ENCODE measurements around the gene CHST11. TPM values are rescaled to one million over a fixed set of nuclear protein-coding genes. Genes with fewer than 3 reads are reported as not detected.

CHST11 gene
- total RNA-seq (ENCODE audit: low replicate concordance), result 7.7 and 10.2 TPM in 2 replicates

- H3K9me3 ChIP-seq (ENCODE audit: low read depth), result no peaks in the 10 kb centered on the region
- peaks cover 30% of the 10 kb centered on the region for H3K4me1 ChIP-seq
- Mint-ChIP-seq H3K9me3 (no peaks in the 10 kb centered on the region), H3K27me3 (ENCODE audit: insufficient read depth, low read depth) (peaks cover 8% of the 10 kb centered on the region), H3K36me3 (peaks cover 2% of the 10 kb centered on the region), H3K4me1 (peaks cover 39% of the 10 kb centered on the region), H3K27ac (peak within 1 kb of the TSS; percentile 91), H3K4me3 (peak within 1 kb of the TSS; percentile 98)
- H2AFZ ChIP-seq (replicated peaks), result peak within 1 kb of the TSS; percentile 89
- H3K79me2 ChIP-seq (ENCODE audit: low read depth), result peaks cover 38% of the 10 kb centered on the region
- H4K20me1 ChIP-seq (ENCODE audit: low read depth), result peaks cover 29% of the 10 kb centered on the region
- H3K27me3 ChIP-seq, result peaks cover 27% of the 10 kb centered on the region
- H3K4me3 ChIP-seq, result peak within 1 kb of the TSS; percentile 87
- H3K36me3 ChIP-seq, result no peaks in the 10 kb centered on the region
- TF ChIP-seq EZH2phosphoT487 (IDR thresholded peaks at IDR 0.05) (no peak), EZH2 (IDR thresholded peaks at IDR 0.05) (no peak)
- TF ChIP-seq, protein P1, sequence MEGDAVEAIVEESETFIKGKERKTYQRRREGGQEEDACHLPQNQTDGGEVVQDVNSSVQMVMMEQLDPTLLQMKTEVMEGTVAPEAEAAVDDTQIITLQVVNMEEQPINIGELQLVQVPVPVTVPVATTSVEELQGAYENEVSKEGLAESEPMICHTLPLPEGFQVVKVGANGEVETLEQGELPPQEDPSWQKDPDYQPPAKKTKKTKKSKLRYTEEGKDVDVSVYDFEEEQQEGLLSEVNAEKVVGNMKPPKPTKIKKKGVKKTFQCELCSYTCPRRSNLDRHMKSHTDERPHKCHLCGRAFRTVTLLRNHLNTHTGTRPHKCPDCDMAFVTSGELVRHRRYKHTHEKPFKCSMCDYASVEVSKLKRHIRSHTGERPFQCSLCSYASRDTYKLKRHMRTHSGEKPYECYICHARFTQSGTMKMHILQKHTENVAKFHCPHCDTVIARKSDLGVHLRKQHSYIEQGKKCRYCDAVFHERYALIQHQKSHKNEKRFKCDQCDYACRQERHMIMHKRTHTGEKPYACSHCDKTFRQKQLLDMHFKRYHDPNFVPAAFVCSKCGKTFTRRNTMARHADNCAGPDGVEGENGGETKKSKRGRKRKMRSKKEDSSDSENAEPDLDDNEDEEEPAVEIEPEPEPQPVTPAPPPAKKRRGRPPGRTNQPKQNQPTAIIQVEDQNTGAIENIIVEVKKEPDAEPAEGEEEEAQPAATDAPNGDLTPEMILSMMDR (IDR thresholded peaks at IDR 0.05), result peak; percentile 43
- H3K4me2 ChIP-seq, result peak within 1 kb of the TSS; percentile 99
- H3K27ac ChIP-seq, result peak within 1 kb of the TSS; percentile 3
- peaks cover 13% of the 10 kb centered on the region for H3F3A ChIP-seq (ENCODE audit: low read depth)
- peak; percentile 98 for DNase-seq (ENCODE audit: low spot score)
- H3K9ac ChIP-seq, result no peak within 1 kb of the TSS
Measured at GRCh38 chr12:104456417-104456949, at the start of gene CHST11. TSS of gene CHST11 (plus strand) at chr12:104456948.

GRCh38 chr12:104407438-104407837 is 49.3 kb upstream of the CHST11 start:
- no peaks in the 10 kb centered on the region for H3K36me3 ChIP-seq
- H3K4me2 ChIP-seq, result no peak overlapping the region
- no peaks in the 10 kb centered on the region for H3F3A ChIP-seq (ENCODE audit: low read depth)
- Mint-ChIP-seq H3K27ac (no peak overlapping the region), H3K4me3 (no peak overlapping the region), H3K4me1 (no peaks in the 10 kb centered on the region), H3K27me3 (ENCODE audit: insufficient read depth, low read depth) (peaks cover 4% of the 10 kb centered on the region), H3K9me3 (peaks cover 11% of the 10 kb centered on the region), H3K36me3 (no peaks in the 10 kb centered on the region)
- H3K4me3 ChIP-seq, result no peak overlapping the region
- no peaks in the 10 kb centered on the region for H3K4me1 ChIP-seq
- no peak for DNase-seq (ENCODE audit: low spot score)
- no peaks in the 10 kb centered on the region for H3K27me3 ChIP-seq
- H3K9me3 ChIP-seq (ENCODE audit: low read depth), result no peaks in the 10 kb centered on the region
- no peak overlapping the region for H3K9ac ChIP-seq
- H3K27ac ChIP-seq, result no peak overlapping the region
- no peaks in the 10 kb centered on the region for H3K79me2 ChIP-seq (ENCODE audit: low read depth)
- H2AFZ ChIP-seq (replicated peaks), result no peak overlapping the region
- TF ChIP-seq, protein P1 (IDR thresholded peaks at IDR 0.05), result no peak
- TF ChIP-seq EZH2 (IDR thresholded peaks at IDR 0.05), result no peak
- H4K20me1 ChIP-seq (ENCODE audit: low read depth), result no peaks in the 10 kb centered on the region

- no peak overlapping the region for H3K4me3 ChIP-seq
- H3K79me2 ChIP-seq (ENCODE audit: low read depth), result no peaks in the 10 kb centered on the region
- no peak for DNase-seq (ENCODE audit: low spot score)
- TF ChIP-seq, protein P1 (IDR thresholded peaks at IDR 0.05), result no peak
- TF ChIP-seq EZH2phosphoT487 (IDR thresholded peaks at IDR 0.05), result no peak
- no peak for TF ChIP-seq EZH2 (IDR thresholded peaks at IDR 0.05)
- Mint-ChIP-seq H3K4me1 (peaks cover 3% of the 10 kb centered on the region), H3K36me3 (no peaks in the 10 kb centered on the region), H3K4me3 (no peak overlapping the region), H3K27ac (no peak overlapping the region), H3K27me3 (ENCODE audit: insufficient read depth, low read depth) (peaks cover 4% of the 10 kb centered on the region), H3K9me3 (peaks cover 11% of the 10 kb centered on the region)
- H3K9ac ChIP-seq, result no peak overlapping the region
- H3K4me2 ChIP-seq, result no peak overlapping the region
- H3K4me1 ChIP-seq, result no peaks in the 10 kb centered on the region
- no peak overlapping the region for H3K27ac ChIP-seq
- no peaks in the 10 kb centered on the region for H3K36me3 ChIP-seq
- no peaks in the 10 kb centered on the region for H4K20me1 ChIP-seq (ENCODE audit: low read depth)
- H3K27me3 ChIP-seq, result no peaks in the 10 kb centered on the region
- no peak overlapping the region for H2AFZ ChIP-seq (replicated peaks)
- no peaks in the 10 kb centered on the region for H3F3A ChIP-seq (ENCODE audit: low read depth)
- H3K9me3 ChIP-seq (ENCODE audit: low read depth), result no peaks in the 10 kb centered on the region
Measured at GRCh38 chr12:104407922-104408321, 48.8 kb upstream of the CHST11 start.

All from neural progenitor cell (in vitro differentiated cells).